Stimulated activated CD8-positive, alpha-beta memory T cell treated with anti-CD3 and anti-CD28 coated beads, Interleukin-7, amount 100 ng/mL, for 24 hours (primary cell): ENCODE data around the gene OR52I2.

ENCODE experiments used
- DNase-seq: peaks from one replicate; pipeline ENCODE4 v3.0.0-alpha.2; 2020; ENCODE audit warnings: low read depth

OR52I2 gene

GRCh38 chr11:4607781-4608666 is 26.5 kb downstream of the OR52I2 start, which contains the start of gene TRIM68:
Gene TRIM68, minus strand, starts transcription at chr11:4608231. Its CDS starts 2,727 bp downstream, at chr11:4605504.
- peak; percentile 89 for DNase-seq

DNA sequence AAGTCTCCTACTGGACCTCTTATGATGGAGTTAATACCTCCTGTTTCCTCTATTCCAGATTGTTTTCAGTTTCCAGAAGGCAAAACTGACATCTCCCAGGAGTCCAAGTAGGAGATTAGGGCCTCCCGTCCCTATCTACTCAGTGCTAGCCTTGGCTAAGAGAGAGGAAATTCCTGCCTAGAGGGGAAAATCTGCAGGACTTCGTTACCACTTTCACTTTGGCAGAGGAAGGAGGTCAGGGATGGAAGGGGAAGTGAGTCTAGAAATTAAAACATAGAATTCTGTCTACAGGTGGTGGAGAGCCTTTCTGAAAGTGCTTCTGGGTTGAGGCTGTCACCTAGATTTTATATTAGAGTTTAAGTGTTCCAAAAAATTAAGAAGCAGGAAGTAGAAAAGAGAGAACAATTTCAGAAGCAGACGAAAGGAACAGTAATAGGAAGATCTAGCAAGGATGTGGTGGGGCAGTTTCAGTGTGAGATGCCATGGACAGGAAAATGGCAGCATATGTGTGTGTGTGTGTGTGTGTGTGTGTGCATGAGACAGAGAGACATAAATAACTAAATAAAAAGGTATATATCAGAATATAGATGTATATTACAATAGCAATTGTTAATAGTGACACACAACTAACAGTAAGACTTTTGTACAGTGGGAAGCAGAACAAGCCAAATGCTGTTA is 28.9 kb downstream of the OR52I2 start:
- DNase-seq = no peak

DNA sequence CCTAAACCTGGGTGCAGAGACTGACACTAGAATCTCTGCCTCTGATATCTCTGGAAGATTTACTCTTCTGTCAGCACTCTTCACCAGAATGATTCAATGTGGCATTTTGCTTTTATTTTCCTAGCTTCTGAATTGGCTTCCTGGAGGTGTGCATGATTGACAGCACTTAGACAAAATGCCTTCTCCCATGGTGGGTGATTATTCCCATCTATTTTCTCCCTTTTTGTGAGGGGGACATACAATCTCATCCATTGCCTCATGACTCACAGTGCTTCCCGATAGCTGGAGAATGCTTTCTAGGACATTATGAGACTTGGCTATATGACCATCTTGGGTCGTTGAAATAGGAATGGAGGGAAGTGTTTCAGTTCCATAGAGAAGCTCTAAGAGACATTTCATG is 30.4 kb downstream of the OR52I2 start:
- no peak for DNase-seq

DNA sequence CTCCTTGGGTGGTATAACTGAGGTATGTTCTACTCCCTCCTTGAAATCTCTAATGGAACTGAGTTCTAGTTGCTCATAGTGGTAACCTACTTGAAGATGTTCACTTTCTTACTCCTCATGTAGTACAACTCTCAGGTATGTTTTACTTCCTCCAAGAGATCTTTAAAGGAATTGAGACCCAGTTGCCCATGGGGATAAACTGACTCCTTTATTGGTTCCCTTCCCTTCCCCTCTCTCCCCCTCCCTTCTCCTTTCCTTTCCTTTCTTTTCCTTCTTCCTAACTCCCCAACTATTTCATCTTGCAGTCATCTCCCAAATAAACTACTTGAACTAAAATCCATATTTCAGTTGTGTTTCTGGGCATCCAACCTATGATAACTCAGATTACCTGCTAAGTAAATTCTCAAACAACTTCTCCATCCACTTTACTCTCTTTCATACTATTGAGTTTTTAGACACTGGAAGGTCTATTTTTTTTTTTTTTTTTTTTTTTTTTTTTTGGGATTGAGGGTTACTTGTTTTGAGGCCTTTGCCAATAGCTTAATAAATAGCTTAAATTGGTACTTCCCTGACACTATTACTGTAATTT is 34.4 kb downstream of the OR52I2 start:
- no peak for DNase-seq

DNA sequence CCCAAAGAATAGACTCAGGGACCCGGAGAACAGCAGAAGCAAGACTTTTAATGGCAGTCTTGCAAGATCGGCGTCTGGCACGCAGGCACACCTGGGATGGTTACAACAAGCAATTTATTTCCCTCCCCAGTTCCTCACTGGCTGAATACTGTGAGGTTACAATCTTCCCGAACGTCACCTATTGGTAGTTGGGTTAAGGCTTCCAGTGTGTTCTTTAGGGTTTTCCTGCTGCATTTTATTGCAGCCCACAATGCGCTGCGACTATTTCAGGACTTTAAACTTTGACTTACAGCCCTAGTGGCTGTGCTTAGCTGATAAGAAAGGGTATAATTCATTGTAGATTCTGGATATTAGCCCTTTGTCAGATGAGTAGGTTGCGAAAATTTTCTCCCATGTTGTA is 38.0 kb downstream of the OR52I2 start:
- DNase-seq = no peak

- DNase-seq = no peak
These were observed 44.9 kb downstream of the OR52I2 start for GRCh38 chr11:4626207-4627099.

- DNase-seq = no peak
These were observed 54.6 kb downstream of the OR52I2 start for GRCh38 chr11:4636136-4636535.

DNA sequence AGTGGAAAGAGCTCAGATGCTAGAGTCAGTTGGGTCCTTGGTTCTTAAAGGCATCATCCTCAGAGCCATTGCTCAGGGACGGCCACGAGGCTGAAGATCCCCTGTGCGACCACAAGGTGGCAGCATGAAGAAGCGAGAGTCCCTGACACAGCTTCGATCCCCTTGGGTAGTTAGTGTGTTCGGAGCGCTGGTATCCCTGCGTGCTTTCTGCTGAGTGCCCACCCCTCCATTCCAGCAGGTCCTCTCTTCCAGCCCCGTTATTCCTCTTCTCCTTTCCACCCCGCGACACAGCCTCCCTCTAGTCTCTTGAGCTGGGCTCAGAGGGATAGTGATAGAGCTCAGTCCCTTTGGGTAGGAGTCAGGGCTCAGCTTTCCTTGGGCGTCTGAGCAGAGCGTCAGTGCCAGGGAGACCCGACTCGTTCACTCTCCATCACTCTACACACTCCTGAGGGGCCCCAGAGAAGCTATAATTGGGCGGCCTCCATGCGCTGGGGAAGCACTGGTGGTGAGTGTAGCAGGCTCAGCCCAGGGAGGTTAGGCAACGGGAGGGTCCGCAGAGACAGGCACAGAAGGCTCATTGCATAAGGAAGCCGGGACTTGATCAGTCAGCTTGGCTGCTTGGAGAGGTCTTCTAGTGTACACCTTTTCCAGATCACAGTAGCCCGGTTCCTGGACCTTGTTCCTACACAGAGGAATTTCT is 55.6 kb downstream of the OR52I2 start, which contains the start of gene OR51D1:
OR51D1 (plus strand) TSS at position 516 of the 700 bp plus-strand sequence. CDS start 2,314 bp downstream, outside the sequence.
- DNase-seq = peak; percentile 36

GRCh38 chr11:4637662-4638047 is 56.1 kb downstream of the OR52I2 start:
- no peak for DNase-seq

DNA sequence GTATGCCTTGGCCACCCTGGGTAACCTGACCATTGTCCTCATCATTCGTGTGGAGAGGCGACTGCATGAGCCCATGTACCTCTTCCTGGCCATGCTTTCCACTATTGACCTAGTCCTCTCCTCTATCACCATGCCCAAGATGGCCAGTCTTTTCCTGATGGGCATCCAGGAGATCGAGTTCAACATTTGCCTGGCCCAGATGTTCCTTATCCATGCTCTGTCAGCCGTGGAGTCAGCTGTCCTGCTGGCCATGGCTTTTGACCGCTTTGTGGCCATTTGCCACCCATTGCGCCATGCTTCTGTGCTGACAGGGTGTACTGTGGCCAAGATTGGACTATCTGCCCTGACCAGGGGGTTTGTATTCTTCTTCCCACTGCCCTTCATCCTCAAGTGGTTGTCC is 58.4 kb downstream of the OR52I2 start:
- no peak for DNase-seq

- no peak for DNase-seq
These were observed 60.0 kb downstream of the OR52I2 start for GRCh38 chr11:4641501-4641900.

DNA sequence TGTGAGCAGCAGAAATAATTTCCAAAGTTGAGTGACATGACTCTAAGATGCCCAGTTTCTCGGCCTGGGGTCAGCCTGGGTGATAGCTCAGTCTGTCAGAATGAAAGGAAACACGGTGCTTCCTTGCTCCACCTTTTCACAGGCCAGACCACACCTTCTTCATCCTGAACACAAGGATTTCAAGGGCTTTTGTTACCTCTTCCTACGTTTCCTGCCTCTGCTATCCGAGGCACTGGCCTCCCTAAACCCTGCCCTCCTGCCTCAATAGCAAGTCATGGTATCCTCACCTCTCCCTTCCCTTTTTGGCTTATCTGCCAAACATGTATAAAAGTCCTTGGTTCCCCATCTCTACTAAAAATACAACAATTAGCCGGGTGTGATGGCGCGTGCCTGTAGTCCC is 60.5 kb downstream of the OR52I2 start:
- DNase-seq = no peak
